HepG2 (cell line): Measurements from ENCODE around the gene NCAPD2. TPM values are rescaled to one million over a fixed set of nuclear protein-coding genes. Genes with fewer than 3 reads are reported as not detected.
A peak's percentile ranks its signal among the peaks of the same experiment; 100 is the strongest.

Source experiments
- ARID2 ChIP-seq: sonication (generic); formaldehyde crosslinking; IDR thresholded peaks from 2 replicates; pipeline ENCODE4 v1.8.1; 2022; ENCODE audit warnings: mild to moderate bottlenecking, missing genetic modification reagents, borderline replicate concordance
- CBX5 ChIP-seq: sonication (generic); formaldehyde crosslinking; IDR thresholded peaks from 2 replicates; pipeline ENCODE4 v1.4.0; 2020; ENCODE audit warnings: missing genetic modification reagents, borderline replicate concordance
- CEBPB ChIP-seq: IDR thresholded peaks from 2 replicates; pipeline ENCODE4 v1.6.1; 2011; ENCODE audit warnings: low read depth, low read length, improper control_type of control experiment, borderline replicate concordance
- KLF6 ChIP-seq: IDR thresholded peaks from 2 replicates; pipeline ENCODE4 v1.8.0; 2016; ENCODE audit warnings: missing biosample characterization, missing genetic modification reagents
- NONO ChIP-seq, 2 experiments: fragments of 450-650 bp in 1 of 2; sonication (generic) in 1 of 2; formaldehyde crosslinking in 1 of 2; IDR thresholded peaks in 1 of 2; conservative IDR thresholded peaks in 1 of 2; 2 replicates each; pipeline versions ENCODE4 v1.6.1 to v1.8.0; 2017 to 2022; ENCODE audit warnings: mild to moderate bottlenecking in 1 of 2, missing genetic modification reagents in 1 of 2, moderate library complexity in 1 of 2
- PAF1 ChIP-seq: IDR thresholded peaks from 2 replicates; pipeline ENCODE4 v1.6.1; 2016; ENCODE audit warnings: missing genetic modification reagents, missing compliant biosample characterization
- RAD21 ChIP-seq: fragments of 450-650 bp; formaldehyde crosslinking; IDR thresholded peaks from 2 replicates; pipeline ENCODE4 v1.5.0; 2020; ENCODE audit warnings: mild to moderate bottlenecking
- SRSF1 ChIP-seq: fragments of 200-400 bp; formaldehyde crosslinking; optimal IDR thresholded peaks from 2 replicates; pipeline ENCODE3; 2017; ENCODE audit warnings: mild to moderate bottlenecking, low read depth, low read length, moderate library complexity
- TCF7 ChIP-seq: sonication (generic); IDR thresholded peaks from 2 replicates; pipeline ENCODE4 v1.6.1; 2016; ENCODE audit warnings: antibody characterized with exemption, low read depth
- THAP9 ChIP-seq: sonication (generic); formaldehyde crosslinking; IDR thresholded peaks from 2 replicates; pipeline ENCODE4; 2020; ENCODE audit warnings: missing genetic modification reagents, mild to moderate bottlenecking, borderline replicate concordance
- ZNF136 ChIP-seq: sonication (generic); formaldehyde crosslinking; IDR thresholded peaks from 2 replicates; pipeline ENCODE4 v1.8.1; 2022; ENCODE audit warnings: low read depth, mild to moderate bottlenecking, moderate library complexity, missing genetic modification reagents
- ZNF18 ChIP-seq: sonication (generic); formaldehyde crosslinking; IDR thresholded peaks from 2 replicates; pipeline ENCODE4 v1.8.0; 2022; ENCODE audit warnings: mild to moderate bottlenecking, missing genetic modification reagents; ENCODE audit not compliant: insufficient replicate concordance
- ZNF430 ChIP-seq: sonication (generic); formaldehyde crosslinking; IDR thresholded peaks from 2 replicates; pipeline ENCODE4 v1.9.0; 2021; ENCODE audit warnings: mild to moderate bottlenecking, missing genetic modification reagents
- ZNF7 ChIP-seq: IDR thresholded peaks from 2 replicates; pipeline ENCODE4 v1.6.1; 2016; ENCODE audit warnings: missing biosample characterization, missing genetic modification reagents
- ZNF879 ChIP-seq: sonication (generic); formaldehyde crosslinking; IDR thresholded peaks from 2 replicates; pipeline ENCODE4 v1.8.1; 2023; ENCODE audit warnings: missing genetic modification reagents
- ZSCAN12 ChIP-seq: sonication (generic); formaldehyde crosslinking; IDR thresholded peaks from 2 replicates; pipeline ENCODE4 v1.9.0; 2021; ENCODE audit warnings: mild to moderate bottlenecking, missing genetic modification reagents
- polyA plus RNA-seq, 8 experiments: library from polyadenylated mRNA; depleted of rRNA in 3 of 8; stranded (reverse) in 7 of 8; unstranded in 1 of 8; fragments of >200 nt; fragmentation: Illumina TruSeq in 4 of 8; extraction: Trizol in 4 of 8; gene quantifications; 2 replicates each; pipeline versions ENCODE4 v1.2.1 to v1.2.3, GENCODE V29; 2011 to 2016; ENCODE audit warnings: low read depth in 4 of 8, missing spikeins in 1 of 8, mixed read lengths in 1 of 8; ENCODE audit not compliant: insufficient read depth in 1 of 8
- total RNA-seq, 5 experiments: library from RNA; depleted of rRNA; stranded (reverse); fragments of >200 nt; fragmentation: Illumina TruSeq; extraction: Trizol; gene quantifications; 2 replicates each; pipeline ENCODE4 v1.2.3, GENCODE V29; 2016; ENCODE audit warnings: low read depth in 1 of 5
- TF ChIP-seq, protein P1 (sequence below): sonication (generic); formaldehyde crosslinking; IDR thresholded peaks from 2 replicates; pipeline ENCODE4 v1.8.0; 2022; ENCODE audit warnings: mild to moderate bottlenecking, missing genetic modification reagents, moderate library complexity
- TF ChIP-seq, protein P2 (sequence below): sonication (generic); formaldehyde crosslinking; IDR thresholded peaks from 2 replicates; pipeline ENCODE4 v1.8.0; 2023; ENCODE audit warnings: mild to moderate bottlenecking, missing genetic modification reagents
- TF ChIP-seq, protein P3 (sequence below): IDR thresholded peaks from 2 replicates; pipeline ENCODE4 v1.6.1; 2016; ENCODE audit warnings: mild to moderate bottlenecking, missing biosample characterization, missing genetic modification reagents
- TF ChIP-seq, protein P4 (sequence below): sonication (generic); formaldehyde crosslinking; IDR thresholded peaks from 2 replicates; pipeline ENCODE4 v1.5.1; 2020; ENCODE audit warnings: mild to moderate bottlenecking, missing genetic modification reagents, borderline replicate concordance

NCAPD2 gene
- total and polyA plus RNA-seq, 2 of the 13 experiments (the other 11 are each of a cell fraction or from before 2014, with no cell fraction given): 51.1 to 65.6 TPM

- TF ChIP-seq, protein P1, sequence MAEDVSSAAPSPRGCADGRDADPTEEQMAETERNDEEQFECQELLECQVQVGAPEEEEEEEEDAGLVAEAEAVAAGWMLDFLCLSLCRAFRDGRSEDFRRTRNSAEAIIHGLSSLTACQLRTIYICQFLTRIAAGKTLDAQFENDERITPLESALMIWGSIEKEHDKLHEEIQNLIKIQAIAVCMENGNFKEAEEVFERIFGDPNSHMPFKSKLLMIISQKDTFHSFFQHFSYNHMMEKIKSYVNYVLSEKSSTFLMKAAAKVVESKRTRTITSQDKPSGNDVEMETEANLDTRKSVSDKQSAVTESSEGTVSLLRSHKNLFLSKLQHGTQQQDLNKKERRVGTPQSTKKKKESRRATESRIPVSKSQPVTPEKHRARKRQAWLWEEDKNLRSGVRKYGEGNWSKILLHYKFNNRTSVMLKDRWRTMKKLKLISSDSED (CRISPR knock-in tag): no peak
- TF ChIP-seq ZNF7 (CRISPR knock-in tag) (no peak), CBX5 (CRISPR knock-in tag) (peak; percentile 61; the same call in 1 of the 2 replicates), PAF1 (CRISPR knock-in tag) (0 out of 2 replicates have a peak, but pooled peaks have one; percentile 54), NONO (IDR thresholded peaks at IDR 0.05) (no peak), NONO (CRISPR knock-in tag; conservative IDR thresholded peaks at IDR 0.05) (peak; percentile 92), TCF7 (no peak), CEBPB (peak; percentile 61; the same call in 1 of the 2 replicates), SRSF1 (no peak), THAP9 (CRISPR knock-in tag) (peak; percentile 56; the same call in 1 of the 2 replicates), ARID2 (CRISPR knock-in tag) (0 out of 2 replicates have a peak, but pooled peaks have one; percentile 35), RAD21 (CRISPR knock-in tag) (no peak), ZNF136 (CRISPR knock-in tag) (0 out of 2 replicates have a peak, but pooled peaks have one; percentile 32), ZNF430 (CRISPR knock-in tag) (no peak), ZNF18 (peak; percentile 42), ZSCAN12 (CRISPR knock-in tag) (no peak), ZNF879 (CRISPR knock-in tag) (no peak), KLF6 (CRISPR knock-in tag) (peak; percentile 50; the same call in 1 of the 2 replicates)
- TF ChIP-seq, protein P2, sequence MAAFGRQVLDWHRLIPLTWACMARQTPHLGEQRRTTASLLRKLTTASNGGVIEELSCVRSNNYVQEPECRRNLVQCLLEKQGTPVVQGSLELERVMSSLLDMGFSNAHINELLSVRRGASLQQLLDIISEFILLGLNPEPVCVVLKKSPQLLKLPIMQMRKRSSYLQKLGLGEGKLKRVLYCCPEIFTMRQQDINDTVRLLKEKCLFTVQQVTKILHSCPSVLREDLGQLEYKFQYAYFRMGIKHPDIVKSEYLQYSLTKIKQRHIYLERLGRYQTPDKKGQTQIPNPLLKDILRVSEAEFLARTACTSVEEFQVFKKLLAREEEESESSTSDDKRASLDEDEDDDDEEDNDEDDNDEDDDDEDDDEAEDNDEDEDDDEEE: peak; percentile 80; the same call in 1 of the 2 replicates
- TF ChIP-seq, protein P3, sequence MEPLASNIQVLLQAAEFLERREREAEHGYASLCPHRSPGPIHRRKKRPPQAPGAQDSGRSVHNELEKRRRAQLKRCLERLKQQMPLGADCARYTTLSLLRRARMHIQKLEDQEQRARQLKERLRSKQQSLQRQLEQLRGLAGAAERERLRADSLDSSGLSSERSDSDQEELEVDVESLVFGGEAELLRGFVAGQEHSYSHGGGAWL (CRISPR knock-in tag): peak; percentile 80; the same call in 1 of the 2 replicates
- TF ChIP-seq, protein P4, sequence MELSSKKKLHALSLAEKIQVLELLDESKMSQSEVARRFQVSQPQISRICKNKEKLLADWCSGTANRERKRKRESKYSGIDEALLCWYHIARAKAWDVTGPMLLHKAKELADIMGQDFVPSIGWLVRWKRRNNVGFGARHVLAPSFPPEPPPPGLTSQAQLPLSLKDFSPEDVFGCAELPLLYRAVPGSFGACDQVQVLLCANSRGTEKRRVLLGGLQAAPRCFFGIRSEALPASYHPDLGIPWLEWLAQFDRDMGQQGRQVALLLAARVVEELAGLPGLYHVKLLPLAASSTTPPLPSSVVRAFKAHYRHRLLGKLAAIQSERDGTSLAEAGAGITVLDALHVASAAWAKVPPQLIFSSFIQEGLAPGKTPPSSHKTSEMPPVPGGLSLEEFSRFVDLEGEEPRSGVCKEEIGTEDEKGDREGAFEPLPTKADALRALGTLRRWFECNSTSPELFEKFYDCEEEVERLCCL (CRISPR knock-in tag): no peak
These were observed 23.3 kb upstream of the NCAPD2 start, which contains the start of gene VAMP1 (continued) for GRCh38 chr12:6470375-6471163.
